Stimulated activated CD8-positive, alpha-beta memory T cell treated with anti-CD3 and anti-CD28 coated beads, Interleukin-2, amount 100 ng/mL, for 48 hours (primary cell): ENCODE results near the gene RTEL1.
A peak's percentile ranks its signal among the peaks of the same experiment; 100 is the strongest.
"Not testable (repeated sequence)": the region's sequence is repeated elsewhere in the genome, so short reads cannot be mapped to it uniquely, and the experiment has no call there.

Experiments
- DNase-seq, 2 donors: peaks; one replicate each; pipeline ENCODE4 v3.0.0-alpha.2; 2020; ENCODE audit warnings: low read depth in 2 of 2

RTEL1 gene, protein sequence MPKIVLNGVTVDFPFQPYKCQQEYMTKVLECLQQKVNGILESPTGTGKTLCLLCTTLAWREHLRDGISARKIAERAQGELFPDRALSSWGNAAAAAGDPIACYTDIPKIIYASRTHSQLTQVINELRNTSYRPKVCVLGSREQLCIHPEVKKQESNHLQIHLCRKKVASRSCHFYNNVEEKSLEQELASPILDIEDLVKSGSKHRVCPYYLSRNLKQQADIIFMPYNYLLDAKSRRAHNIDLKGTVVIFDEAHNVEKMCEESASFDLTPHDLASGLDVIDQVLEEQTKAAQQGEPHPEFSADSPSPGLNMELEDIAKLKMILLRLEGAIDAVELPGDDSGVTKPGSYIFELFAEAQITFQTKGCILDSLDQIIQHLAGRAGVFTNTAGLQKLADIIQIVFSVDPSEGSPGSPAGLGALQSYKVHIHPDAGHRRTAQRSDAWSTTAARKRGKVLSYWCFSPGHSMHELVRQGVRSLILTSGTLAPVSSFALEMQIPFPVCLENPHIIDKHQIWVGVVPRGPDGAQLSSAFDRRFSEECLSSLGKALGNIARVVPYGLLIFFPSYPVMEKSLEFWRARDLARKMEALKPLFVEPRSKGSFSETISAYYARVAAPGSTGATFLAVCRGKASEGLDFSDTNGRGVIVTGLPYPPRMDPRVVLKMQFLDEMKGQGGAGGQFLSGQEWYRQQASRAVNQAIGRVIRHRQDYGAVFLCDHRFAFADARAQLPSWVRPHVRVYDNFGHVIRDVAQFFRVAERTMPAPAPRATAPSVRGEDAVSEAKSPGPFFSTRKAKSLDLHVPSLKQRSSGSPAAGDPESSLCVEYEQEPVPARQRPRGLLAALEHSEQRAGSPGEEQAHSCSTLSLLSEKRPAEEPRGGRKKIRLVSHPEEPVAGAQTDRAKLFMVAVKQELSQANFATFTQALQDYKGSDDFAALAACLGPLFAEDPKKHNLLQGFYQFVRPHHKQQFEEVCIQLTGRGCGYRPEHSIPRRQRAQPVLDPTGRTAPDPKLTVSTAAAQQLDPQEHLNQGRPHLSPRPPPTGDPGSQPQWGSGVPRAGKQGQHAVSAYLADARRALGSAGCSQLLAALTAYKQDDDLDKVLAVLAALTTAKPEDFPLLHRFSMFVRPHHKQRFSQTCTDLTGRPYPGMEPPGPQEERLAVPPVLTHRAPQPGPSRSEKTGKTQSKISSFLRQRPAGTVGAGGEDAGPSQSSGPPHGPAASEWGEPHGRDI (N-terminal part only)

GRCh38 chr20:63657937-63658748, at the start of gene RTEL1:
RTEL1 (plus strand) TSS chr20:63658312; CDS start chr20:63659403, 1,091 bp downstream.
- DNase-seq = peak; percentile 78 to 79

DNA sequence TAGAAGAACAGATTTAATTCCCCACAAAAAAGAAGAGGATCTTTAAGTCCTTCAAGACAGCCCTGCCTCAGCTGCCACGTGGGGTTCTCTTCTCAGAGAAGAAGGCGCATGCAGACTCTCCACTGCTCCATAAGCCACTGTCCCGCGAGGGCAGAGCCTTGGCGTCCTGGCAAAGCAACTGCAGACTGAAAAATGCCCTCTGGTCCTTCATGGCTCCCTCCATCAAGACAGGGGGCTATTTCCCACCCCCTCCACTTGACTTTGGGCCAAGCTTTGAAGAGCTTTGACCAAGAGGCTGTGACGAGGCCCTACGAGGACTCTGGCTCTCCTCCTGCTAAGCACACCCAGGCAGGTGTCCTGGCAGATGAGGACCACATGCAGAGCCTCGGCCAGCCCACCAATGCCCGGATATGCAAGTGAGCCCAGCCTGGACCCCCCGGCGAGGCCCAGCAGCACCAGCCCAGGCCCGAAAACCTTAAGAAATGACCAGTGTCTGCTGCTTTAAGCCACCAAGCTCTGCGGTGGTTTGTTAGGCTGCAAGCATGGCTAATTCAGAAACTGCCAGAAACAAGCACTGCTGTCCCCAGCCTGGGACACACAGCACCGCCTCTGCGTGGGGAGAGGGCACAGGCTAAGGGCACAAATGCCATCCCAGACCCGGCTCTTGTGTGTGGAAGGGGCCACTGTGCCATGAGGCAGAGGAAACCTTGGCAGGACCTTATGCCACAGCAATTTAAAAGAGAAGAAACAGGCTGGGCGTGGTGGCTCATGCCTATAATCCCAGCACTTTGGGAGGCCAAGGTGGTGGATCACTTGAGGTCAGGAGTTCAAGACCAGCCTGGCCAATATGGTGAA, 47.3 kb upstream of the RTEL1 start:
- DNase-seq = no peak

- DNase-seq = no peak
Measured at GRCh38 chr20:63611646-63612045, 46.5 kb upstream of the RTEL1 start.

DNA sequence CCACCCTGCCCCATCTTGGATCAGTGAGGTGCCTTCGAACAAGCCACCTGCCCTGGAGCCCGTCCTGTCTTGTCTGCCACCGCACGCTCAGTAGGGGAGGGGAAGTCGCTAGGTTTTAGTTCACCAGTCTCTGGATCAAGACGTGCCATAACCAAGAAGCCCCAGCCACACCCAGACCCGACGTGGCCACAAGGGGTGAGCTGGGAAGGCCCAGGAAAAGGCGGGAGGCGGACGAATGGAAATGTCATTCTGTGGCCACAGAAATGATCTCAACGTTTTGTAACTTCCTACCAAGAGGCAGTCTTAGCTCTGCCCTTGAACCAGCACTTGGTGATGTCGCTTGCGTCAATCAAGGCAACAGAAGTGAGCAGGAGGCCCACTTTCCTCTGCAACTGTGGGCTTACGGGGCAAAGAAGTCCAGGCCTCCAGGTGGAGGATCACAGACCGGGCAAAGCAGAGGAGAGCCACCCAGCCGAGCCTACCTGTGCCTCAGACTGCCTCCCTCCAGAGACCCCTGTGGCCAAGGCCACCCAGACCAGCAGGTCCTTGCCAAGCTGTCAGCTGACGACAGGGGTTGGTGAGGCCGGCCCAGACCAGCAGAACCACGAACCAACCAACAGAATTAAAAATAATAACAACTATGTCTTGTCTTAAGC, 45.7 kb upstream of the RTEL1 start:
- DNase-seq = no peak

GRCh38 chr20:63613863-63614594, 44.1 kb upstream of the RTEL1 start:
- DNase-seq = not testable (repeated sequence)

GRCh38 chr20:63617092-63617875, 40.8 kb upstream of the RTEL1 start:
- DNase-seq = no peak

DNA sequence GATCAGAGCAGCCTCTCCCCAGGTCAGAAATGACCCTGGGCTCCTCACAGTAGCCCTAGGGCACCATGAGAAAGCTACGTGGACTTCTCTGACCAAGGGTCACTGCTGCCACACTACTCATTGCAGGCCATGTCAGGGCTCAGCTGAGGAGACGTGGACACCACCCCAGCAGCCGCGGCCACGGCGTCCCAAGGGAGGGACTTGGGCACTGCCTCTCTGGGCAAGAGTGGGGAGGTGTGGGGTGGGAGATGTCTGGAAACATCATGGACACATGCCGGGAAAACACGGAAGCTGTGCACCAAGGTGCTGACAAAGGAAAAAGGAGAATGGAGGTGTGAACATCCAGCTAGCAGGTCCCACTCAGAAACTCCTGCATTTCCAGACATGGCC, 40.2 kb upstream of the RTEL1 start:
- no peak for DNase-seq

- no peak for DNase-seq
Measured at GRCh38 chr20:63618291-63618980, 39.7 kb upstream of the RTEL1 start.

GRCh38 chr20:63619086-63619485, 39.0 kb upstream of the RTEL1 start:
- no peak for DNase-seq

DNA sequence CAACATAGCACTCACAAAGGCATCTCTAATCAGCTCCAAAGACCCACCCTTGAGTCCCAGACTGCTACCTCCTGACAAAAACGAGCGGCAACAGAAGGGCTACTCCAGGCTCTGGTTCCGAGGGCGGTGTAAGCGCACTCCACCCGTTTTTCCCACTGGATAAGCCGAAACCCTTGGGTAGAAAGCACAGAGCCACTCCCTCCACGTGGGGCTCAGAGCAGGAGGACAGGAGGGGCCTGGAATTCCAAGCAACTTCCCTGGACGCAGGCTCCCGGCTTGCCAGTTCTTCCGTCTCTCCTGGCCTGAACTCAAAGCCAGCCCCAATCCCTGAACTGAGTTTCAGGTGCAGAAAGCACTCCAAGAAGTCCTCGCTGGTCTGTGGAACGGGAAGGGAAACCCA, 38.6 kb upstream of the RTEL1 start:
- no peak for DNase-seq

DNA sequence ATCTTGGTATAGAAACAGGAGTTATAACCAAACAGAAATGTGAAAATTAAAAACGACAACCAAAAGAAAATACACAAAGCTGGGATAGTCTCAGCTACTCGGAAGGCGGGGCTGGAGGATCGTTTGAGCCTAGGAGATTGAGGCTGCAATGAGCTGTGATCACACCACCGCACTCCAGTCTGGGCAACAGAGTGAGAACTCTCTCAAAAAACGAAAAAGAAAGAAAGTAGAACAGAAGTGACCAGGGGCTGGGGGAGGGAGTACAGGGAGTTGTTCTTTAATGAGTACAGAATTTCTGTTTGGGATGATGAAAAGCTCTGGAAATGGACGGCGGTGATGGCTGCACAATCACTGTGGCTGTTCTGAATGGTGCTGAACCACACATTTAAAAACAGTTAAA, 37.1 kb upstream of the RTEL1 start:
- no peak for DNase-seq

- no peak for DNase-seq
Measured at GRCh38 chr20:63622096-63622495, 36.0 kb upstream of the RTEL1 start.

DNA sequence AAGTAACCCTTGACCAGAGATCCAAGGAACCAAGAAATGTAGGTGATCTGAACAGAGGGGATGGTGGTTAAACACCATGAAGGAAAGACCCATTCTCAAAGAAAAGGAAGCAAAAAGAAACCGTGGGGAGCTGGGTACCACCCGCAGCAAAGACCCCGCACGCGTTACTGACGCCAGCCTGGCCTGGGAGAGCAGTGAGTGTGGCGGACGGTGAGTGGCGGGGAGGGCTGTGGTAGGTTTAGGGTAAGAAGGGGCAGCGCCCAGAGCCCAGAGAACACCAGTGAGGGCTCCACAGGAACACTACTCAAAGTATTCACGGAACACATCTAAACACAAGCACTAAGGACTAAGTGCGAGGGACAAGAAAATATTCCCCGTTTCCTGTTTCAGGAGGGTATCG, 35.4 kb upstream of the RTEL1 start:
- no peak for DNase-seq

DNA sequence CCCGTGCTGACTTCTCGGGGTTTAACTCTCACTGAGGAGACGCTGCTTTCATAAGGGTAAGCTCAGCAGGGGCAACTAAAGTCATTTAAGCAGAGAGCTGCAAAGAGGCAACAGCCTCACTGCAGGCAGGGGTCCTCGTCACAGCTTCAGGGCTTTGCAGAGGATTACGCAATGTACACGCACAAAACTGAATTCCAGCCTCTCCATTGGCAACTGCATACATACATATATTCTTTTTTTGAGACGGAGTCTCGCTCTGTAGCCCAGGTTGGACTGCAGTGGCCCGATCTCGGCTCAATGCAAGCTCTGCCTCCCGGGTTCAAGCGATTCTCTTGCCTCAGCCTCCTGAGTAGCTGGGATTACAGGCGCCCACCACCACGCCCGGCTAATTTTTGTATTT, 33.6 kb upstream of the RTEL1 start:
- DNase-seq = no peak

DNA sequence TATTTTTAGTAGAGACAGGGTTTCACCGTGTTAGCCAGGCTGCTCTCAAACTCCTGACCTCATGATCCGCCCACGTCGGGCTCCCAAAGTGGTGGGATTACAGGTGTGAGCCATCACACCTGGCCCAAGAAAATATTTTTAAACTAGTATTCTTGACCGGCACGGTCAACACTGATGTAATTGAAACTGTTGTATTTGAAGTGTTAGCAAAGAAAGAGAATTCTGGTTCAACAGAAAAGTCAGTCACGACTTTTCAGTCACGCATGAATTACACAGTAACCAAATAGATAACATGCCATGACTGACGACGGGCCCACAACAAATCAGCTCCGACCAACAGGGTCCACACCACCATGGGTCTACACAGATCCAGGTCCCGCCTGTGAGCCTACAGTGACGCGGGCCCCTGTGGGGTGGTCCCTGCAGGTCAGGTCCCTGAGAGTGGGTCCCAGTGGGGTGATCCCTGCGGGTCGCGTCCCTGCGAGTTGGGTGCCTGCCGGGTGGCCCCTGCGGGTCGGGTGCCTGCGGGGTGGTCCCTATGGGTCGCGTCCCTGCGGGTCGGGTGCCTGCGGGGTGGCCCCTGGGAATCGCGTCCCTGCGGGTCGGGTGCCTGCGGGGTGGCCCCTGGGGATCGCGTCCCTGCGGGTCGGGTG, 32.2 kb upstream of the RTEL1 start:
- DNase-seq = no peak

- peak; percentile 61 to 70 for DNase-seq
Measured at GRCh38 chr20:63626424-63627128, 31.5 kb upstream of the RTEL1 start, which contains the start of gene GMEB2. GMEB2 (minus strand) TSS chr20:63627101; CDS start chr20:63619397, 7,704 bp downstream.
